ENCODE measurements around the gene MRTFB.

DNA sequence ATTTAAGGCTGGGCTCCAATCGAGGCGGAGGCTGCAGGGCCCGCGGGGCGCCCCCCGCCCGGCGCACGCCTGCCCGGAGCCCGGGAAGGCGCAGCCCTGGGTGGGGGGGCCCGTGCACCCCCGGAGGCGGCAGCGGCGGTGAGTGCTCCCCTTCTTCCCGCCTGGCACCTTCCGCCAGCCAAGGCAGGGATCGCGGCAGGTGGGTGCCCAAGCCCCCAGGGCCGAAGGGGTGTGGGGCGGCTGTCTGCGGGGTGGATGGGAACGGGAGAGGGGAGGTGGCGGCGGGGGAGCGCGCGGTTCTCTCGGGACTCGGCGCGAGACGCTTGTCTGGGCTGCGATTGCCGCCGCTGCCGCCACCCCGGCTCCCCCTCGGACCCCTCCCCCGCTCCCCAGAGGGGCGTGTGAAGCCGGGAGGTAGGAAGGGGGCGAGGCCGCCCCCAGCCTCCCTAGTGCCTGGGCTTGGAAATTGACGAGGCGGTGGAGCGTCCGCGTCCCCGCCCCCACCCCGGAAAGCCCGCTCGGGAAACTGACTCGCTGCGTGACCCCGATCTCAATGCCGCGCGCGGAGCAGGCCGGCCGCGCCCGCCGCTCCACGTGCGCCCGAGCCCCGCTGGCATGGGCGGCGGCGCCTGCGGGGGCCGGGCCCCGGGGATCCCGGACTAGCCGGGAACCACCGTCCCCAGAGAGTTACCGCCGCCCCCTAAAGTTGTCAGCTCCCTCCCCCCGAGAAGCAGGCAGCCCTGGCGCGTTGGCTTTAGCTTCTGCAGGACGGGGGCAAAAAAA, 231.5 kb downstream of the MRTFB start:
- TF ChIP-seq, protein P1, sequence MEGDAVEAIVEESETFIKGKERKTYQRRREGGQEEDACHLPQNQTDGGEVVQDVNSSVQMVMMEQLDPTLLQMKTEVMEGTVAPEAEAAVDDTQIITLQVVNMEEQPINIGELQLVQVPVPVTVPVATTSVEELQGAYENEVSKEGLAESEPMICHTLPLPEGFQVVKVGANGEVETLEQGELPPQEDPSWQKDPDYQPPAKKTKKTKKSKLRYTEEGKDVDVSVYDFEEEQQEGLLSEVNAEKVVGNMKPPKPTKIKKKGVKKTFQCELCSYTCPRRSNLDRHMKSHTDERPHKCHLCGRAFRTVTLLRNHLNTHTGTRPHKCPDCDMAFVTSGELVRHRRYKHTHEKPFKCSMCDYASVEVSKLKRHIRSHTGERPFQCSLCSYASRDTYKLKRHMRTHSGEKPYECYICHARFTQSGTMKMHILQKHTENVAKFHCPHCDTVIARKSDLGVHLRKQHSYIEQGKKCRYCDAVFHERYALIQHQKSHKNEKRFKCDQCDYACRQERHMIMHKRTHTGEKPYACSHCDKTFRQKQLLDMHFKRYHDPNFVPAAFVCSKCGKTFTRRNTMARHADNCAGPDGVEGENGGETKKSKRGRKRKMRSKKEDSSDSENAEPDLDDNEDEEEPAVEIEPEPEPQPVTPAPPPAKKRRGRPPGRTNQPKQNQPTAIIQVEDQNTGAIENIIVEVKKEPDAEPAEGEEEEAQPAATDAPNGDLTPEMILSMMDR (IDR thresholded peaks at IDR 0.05) = no peak
- no peak for TF ChIP-seq POLR2A (IDR thresholded peaks at IDR 0.05)

Data from lower leg skin (tissue), 3 donors.